WERI-Rb-1 (cell line): Measurements from ENCODE around the gene NTRK3.

Experiments
- DNase-seq: peaks from one replicate; pipeline ENCODE4 v3.0.0-alpha.2; 2020
- H3K27ac ChIP-seq: fragments of 250-450 bp; sonication (Bioruptor Pico); 2 replicates; pipeline ENCODE4 v1.5.1; 2020; ENCODE audit warnings: mild to moderate bottlenecking, moderate library complexity
- H3K27me3 ChIP-seq: fragments of 250-450 bp; sonication (Bioruptor Pico); 2 replicates; pipeline ENCODE4 v1.5.1; 2021; ENCODE audit warnings: mild to moderate bottlenecking, low read depth, moderate library complexity; ENCODE audit not compliant: insufficient read depth, severe bottlenecking
- H3K36me3 ChIP-seq: fragments of 250-450 bp; sonication (Bioruptor Pico); 2 replicates; pipeline ENCODE4 v1.5.1; 2020; ENCODE audit warnings: mild to moderate bottlenecking, moderate library complexity
- H3K4me3 ChIP-seq: 2 replicates; pipeline ENCODE4 v1.5.1; 2011; ENCODE audit warnings: low read depth, mild to moderate bottlenecking, control low read depth, low read length
- H3K9me3 ChIP-seq: fragments of 250-450 bp; sonication (Bioruptor Pico); 2 replicates; pipeline ENCODE4 v1.5.1; 2021; ENCODE audit warnings: mild to moderate bottlenecking, moderate library complexity; ENCODE audit not compliant: severe bottlenecking
- TF ChIP-seq, protein P1 (sequence below): IDR thresholded peaks from 2 replicates; pipeline ENCODE4 v1.5.1; 2011; ENCODE audit warnings: low read depth, mild to moderate bottlenecking, control low read depth, inconsistent platforms, low read length

NTRK3 gene

DNA sequence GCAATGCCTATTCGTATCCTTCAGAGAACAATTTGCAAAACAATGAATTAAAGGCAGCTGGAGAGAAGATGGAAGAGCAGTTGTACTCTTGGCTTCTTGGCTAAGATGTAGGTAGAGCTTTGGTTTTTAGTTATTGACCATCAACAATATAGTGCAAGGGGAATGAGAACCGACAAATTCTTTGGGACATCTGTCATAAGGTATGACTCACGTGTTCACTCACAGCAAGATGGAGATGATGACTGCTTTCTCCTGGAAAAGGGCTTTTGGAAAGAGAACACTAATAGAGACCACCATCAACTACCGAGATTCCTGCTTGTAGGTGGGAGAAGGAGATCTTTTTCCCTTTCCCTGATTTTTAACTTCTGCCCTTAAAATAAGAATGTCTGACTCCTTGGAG is 234.9 kb downstream of the NTRK3 start:
- H3K4me3 ChIP-seq: no peak overlapping the region
- H3K9me3 ChIP-seq: no peaks in the 10 kb centered on the region
- H3K27ac ChIP-seq: no peak overlapping the region
- H3K36me3 ChIP-seq: no peaks in the 10 kb centered on the region
- no peak for DNase-seq
- TF ChIP-seq, protein P1, sequence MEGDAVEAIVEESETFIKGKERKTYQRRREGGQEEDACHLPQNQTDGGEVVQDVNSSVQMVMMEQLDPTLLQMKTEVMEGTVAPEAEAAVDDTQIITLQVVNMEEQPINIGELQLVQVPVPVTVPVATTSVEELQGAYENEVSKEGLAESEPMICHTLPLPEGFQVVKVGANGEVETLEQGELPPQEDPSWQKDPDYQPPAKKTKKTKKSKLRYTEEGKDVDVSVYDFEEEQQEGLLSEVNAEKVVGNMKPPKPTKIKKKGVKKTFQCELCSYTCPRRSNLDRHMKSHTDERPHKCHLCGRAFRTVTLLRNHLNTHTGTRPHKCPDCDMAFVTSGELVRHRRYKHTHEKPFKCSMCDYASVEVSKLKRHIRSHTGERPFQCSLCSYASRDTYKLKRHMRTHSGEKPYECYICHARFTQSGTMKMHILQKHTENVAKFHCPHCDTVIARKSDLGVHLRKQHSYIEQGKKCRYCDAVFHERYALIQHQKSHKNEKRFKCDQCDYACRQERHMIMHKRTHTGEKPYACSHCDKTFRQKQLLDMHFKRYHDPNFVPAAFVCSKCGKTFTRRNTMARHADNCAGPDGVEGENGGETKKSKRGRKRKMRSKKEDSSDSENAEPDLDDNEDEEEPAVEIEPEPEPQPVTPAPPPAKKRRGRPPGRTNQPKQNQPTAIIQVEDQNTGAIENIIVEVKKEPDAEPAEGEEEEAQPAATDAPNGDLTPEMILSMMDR: no peak
- no peaks in the 10 kb centered on the region for H3K27me3 ChIP-seq

DNA sequence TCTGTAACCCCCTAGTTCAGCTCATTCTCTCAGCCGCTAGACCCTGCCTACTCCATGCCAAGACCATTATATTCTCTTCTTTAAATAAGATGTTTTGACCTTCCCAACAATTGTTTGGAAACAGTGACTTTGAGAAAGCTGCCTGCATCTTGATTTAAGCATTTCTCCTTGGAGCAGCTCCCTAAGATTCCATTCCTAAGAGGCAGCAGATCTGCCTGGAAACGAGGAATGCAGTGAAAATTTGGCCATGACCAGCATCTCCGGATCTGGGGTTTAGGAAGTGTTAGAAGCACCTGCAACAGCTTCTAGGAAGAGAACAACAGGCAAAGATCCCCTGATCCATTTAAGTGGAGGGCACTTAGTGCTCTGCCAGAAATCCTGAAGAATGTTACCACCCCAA is 235.7 kb downstream of the NTRK3 start:
- Histone ChIP-seq H3K4me3 (no peak overlapping the region), H3K36me3 (no peaks in the 10 kb centered on the region), H3K27me3 (no peaks in the 10 kb centered on the region), H3K27ac (no peak overlapping the region), H3K9me3 (no peaks in the 10 kb centered on the region)
- no peak for DNase-seq
- TF ChIP-seq, protein P1: no peak

DNA sequence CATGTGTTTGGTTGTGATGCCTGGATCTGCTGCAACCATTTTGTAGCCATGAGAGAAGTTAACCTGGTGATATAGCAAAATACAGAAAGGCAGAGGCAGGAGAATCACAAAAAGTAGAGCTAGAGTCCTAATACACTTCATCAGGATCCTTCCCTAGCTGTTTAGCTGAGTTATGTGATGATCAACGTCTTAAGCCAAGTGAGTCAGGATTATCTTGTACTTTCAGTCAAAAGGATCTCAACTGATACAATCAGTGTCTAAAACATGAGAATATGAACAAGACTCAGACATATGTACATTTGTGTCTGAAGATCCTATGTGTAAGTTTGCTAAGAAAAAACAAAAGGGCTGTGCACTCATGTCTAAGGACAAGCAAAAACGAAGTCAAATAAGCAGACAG is 236.9 kb downstream of the NTRK3 start:
- no peak for DNase-seq
- TF ChIP-seq, protein P1: no peak
- H3K9me3 ChIP-seq: no peaks in the 10 kb centered on the region
- no peaks in the 10 kb centered on the region for H3K27me3 ChIP-seq
- H3K27ac ChIP-seq: no peak overlapping the region
- no peak overlapping the region for H3K4me3 ChIP-seq
- no peaks in the 10 kb centered on the region for H3K36me3 ChIP-seq

DNA sequence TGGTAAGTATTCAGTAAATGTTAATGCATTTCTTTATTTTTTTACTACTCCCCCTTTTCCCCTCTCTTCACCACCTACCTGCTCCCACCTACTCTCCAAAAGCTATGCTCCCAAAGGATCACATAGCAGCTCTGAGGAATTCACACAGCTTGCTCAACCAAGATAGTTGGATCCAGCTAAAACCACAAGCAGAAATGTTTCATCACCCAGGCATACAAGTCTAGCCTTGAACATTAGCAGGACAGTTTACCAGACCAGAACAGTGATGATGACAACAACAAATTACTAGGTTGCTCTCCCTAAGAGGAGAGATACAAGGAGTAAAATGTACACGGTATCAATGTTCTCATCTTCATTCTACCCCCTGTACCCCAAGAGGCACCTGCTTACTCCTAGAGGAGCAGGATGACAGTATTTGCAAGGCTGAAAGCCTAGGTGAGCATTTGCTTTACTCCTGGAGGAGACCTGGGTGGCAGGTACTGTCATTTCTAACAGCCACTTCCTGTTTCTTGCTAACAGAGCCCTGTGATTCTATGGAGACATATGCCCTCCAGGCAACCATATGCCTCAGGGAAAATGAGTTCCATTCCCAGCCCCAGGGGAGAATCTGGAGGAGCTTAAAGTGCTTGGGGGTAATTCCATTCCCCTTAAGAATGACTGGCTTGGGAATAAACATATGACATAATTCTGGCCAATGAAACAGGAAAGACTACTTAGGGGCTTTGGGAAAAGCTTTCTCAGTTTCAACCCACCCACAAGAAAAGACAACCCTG is 237.5 kb downstream of the NTRK3 start:
- Histone ChIP-seq H3K27me3 (no peaks in the 10 kb centered on the region), H3K36me3 (no peaks in the 10 kb centered on the region), H3K27ac (no peak overlapping the region), H3K4me3 (no peak overlapping the region), H3K9me3 (no peaks in the 10 kb centered on the region)
- peak; percentile 13 for DNase-seq
- TF ChIP-seq, protein P1: no peak

DNA sequence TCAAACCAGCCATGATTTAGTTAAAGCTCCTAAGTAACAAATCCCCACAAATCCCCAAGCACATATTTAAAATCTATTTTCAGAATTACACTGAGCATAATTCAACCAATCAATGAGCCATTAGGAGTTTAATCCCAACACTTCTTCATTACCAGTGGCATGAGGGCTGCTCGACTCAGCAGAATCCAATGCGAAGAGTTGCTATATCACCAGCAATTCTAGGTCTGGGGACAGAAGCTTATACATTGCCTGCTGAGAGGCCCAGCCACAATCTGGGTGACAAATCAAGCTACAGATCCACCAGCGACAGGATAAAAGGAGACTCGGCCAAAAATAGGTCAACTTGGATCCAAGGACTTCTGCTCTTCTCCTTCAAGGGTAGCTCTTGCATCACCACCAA is 238.8 kb downstream of the NTRK3 start:
- no peaks in the 10 kb centered on the region for H3K36me3 ChIP-seq
- DNase-seq: peak; percentile 55
- H3K4me3 ChIP-seq: no peak overlapping the region
- H3K9me3 ChIP-seq: no peaks in the 10 kb centered on the region
- TF ChIP-seq, protein P1: no peak
- H3K27ac ChIP-seq: no peak overlapping the region
- no peaks in the 10 kb centered on the region for H3K27me3 ChIP-seq

DNA sequence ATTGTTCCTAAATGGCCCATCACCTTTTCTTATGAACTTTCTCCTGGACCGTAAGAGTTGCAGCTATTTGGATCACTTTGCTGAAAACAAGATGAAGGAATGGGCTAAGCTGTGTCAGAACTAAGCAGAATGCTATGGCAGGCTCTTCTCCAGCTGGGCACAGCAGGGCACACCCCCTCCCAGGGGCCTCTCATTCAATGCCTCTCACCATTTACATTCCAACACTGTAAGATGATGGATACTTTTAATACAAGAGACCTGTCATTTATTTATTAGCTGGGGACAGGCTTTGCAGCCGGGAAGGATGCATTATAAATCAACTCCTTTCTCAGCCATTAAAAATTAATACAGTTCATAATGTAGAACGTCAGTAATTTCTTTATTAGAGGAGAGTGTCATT is 240.1 kb downstream of the NTRK3 start:
- H3K27ac ChIP-seq: no peak overlapping the region
- TF ChIP-seq, protein P1: no peak
- H3K36me3 ChIP-seq: no peaks in the 10 kb centered on the region
- no peak overlapping the region for H3K4me3 ChIP-seq
- DNase-seq: no peak
- no peaks in the 10 kb centered on the region for H3K27me3 ChIP-seq
- no peaks in the 10 kb centered on the region for H3K9me3 ChIP-seq
